ENCODE measurements around the gene PWWP2B. TPM values are rescaled to one million over a fixed set of nuclear protein-coding genes. Genes with fewer than 3 reads are reported as not detected.

Gene PWWP2B
- total and polyA plus RNA-seq, 2 of the 8 experiments (the other 6 are each of a cell fraction or from before 2014, with no cell fraction given) = 5.3 to 10.8 TPM

GRCh38 chr10:132451506-132452215, 54.7 kb downstream of the PWWP2B start:
- peaks cover 0 to 2% (median 0%) of the 10 kb centered on the region in 4 experiments; a peak in 2 of 7 replicates for H3K27me3 ChIP-seq (replicated peaks in 1 of 4; ENCODE audit: control insufficient read depth in 3 of 4, extremely low read depth in 1 of 4, insufficient read depth in 3 of 4, low read length in 3 of 4)
- no peak overlapping the region for H3K9ac ChIP-seq (replicated peaks in 1 of 4; ENCODE audit: extremely low read depth in 1 of 4, low read depth in 3 of 4, low read length in 3 of 4)
- peak overlapping the region; percentile 37 for H4K91ac ChIP-seq (replicated peaks; ENCODE audit: insufficient read length, low read length)
- H4K5ac ChIP-seq (ENCODE audit: insufficient read length, low read depth, low read length) = no peak overlapping the region
- no peak overlapping the region for H2BK120ac ChIP-seq (replicated peaks; ENCODE audit: low read depth, low read length)
- no peak overlapping the region for H3K23ac ChIP-seq (ENCODE audit: insufficient read length)
- no peaks in the 10 kb centered on the region for H3K79me2 ChIP-seq (ENCODE audit: control insufficient read depth in 1 of 2, insufficient read depth in 2 of 2, low read length in 2 of 2)
- CTCF ChIA-PET (ENCODE audit: partially characterized antibody) = interaction anchor here (0.6 to 2.4 kb wide), 30 partner anchors 12 to 229 kb away, joined by 3 to 12 read pairs (median 3); no protein-coding TSS in a partner anchor
- POLR2A ChIA-PET (ENCODE audit: partially characterized antibody) = interaction anchor here (0.6 to 1.2 kb wide), 2 partner anchors 88 to 795 kb away, joined by 3 read pairs; no protein-coding TSS in a partner anchor
- no peak overlapping the region for H3K4ac ChIP-seq (replicated peaks; ENCODE audit: insufficient read length, low read depth, low read length)
- H3K4me2 ChIP-seq (ENCODE audit: insufficient read depth in 1 of 2, low read depth in 2 of 2, low read length in 2 of 2) = no peak overlapping the region
- H3K4me1 ChIP-seq (replicated peaks in 1 of 4; ENCODE audit: control insufficient read depth in 3 of 4, insufficient read depth in 4 of 4, low read length in 3 of 4) = peaks cover 0 to 23% (median 15%) of the 10 kb centered on the region in 4 experiments; a peak in 6 of 7 replicates
- no peaks in the 10 kb centered on the region for H3K9me3 ChIP-seq (ENCODE audit: insufficient read depth in 2 of 2, low read depth in 1 of 2, low read length in 1 of 2)
- H3K27ac ChIP-seq (ENCODE audit: low read depth, low read length) = no peak overlapping the region
- H2AK5ac ChIP-seq (ENCODE audit: low read depth, low read length) = no peak overlapping the region; the same call in 1 of the 2 replicates
- no peaks in the 10 kb centered on the region for H4K20me1 ChIP-seq (replicated peaks in 1 of 2; ENCODE audit: control insufficient read depth in 1 of 2, insufficient read depth in 2 of 2, low read length in 2 of 2)
- DNase-seq (ENCODE audit: low read depth in 1 of 2, low spot score in 2 of 2) (no peak), FAIRE-seq (no peak)
- no peak overlapping the region for H3K4me3 ChIP-seq (ENCODE audit: extremely low read depth in 1 of 4, insufficient read depth in 2 of 4, low read depth in 3 of 4, low read length in 4 of 4)
- no peak overlapping the region for H3K14ac ChIP-seq (ENCODE audit: insufficient read length)
- WGBS, 2 experiments (ENCODE audit: extremely low coverage in 1 of 2, insufficient coverage in 1 of 2, insufficient read length in 1 of 2, insufficient replicate concordance in 2 of 2, low coverage in 1 of 2, low lambda C conversion rate in 2 of 2, missing lambda C conversion rate in 1 of 2) = 88% methylated on average over 13 of the region's 18 CpGs; no CpG with 5 or more reads in 1 of the 2 experiments
- no peaks in the 10 kb centered on the region for H3K23me2 ChIP-seq (ENCODE audit: low read depth, low read length)
- peak overlapping the region; percentile 92; the same call in 1 of the 2 replicates for H2BK15ac ChIP-seq (ENCODE audit: low read length)
- no peak overlapping the region for H2BK20ac ChIP-seq (ENCODE audit: low read length)
- no peak for TF ChIP-seq ATF2 (IDR thresholded peaks at IDR 0.05; ENCODE audit: low read length)
- no peak for TF ChIP-seq MAFK (IDR thresholded peaks at IDR 0.05; ENCODE audit: low read depth, low read length)
- no peak for TF ChIP-seq ATF3 (IDR thresholded peaks at IDR 0.05; ENCODE audit: insufficient read depth, low read depth, low read length)
- no peak for TF ChIP-seq CEBPB (IDR thresholded peaks at IDR 0.05; ENCODE audit: low read depth, low read length)
- H2BK12ac ChIP-seq (ENCODE audit: low read depth, low read length) = peak overlapping the region; percentile 88; the same call in 1 of the 2 replicates
- no peak overlapping the region for H2AFZ ChIP-seq (ENCODE audit: low read length)
- peak overlapping the region; percentile 78; the same call in 1 of the 2 replicates for H2BK5ac ChIP-seq (ENCODE audit: low read depth, low read length)
- H3K56ac ChIP-seq (replicated peaks; ENCODE audit: insufficient read length, low read depth, low read length) = no peak overlapping the region
- no peaks in the 10 kb centered on the region for H3K79me1 ChIP-seq (ENCODE audit: low read depth, low read length)
- H3K36me3 ChIP-seq (ENCODE audit: control insufficient read depth in 2 of 4, insufficient read depth in 4 of 4, low read length in 3 of 4) = no peaks in the 10 kb centered on the region
- H4K8ac ChIP-seq (ENCODE audit: extremely low read depth, insufficient read depth, low read length) = 0 out of 2 replicates have a peak overlapping the region, but pooled peaks have one; percentile 29
- H3K18ac ChIP-seq (ENCODE audit: extremely low read depth, low read length) = no peak overlapping the region; the same call in 1 of the 2 replicates

Measured in H1 (cell line).